Right lobe of liver (tissue), 6 donors: ENCODE results near the gene APBA1. TPM values are rescaled to one million over a fixed set of nuclear protein-coding genes. Genes with fewer than 3 reads are reported as not detected.

Source experiments
- ATAC-seq, 4 donors: fragments of 200-7000 bp; cut with Tn5 transposase; one replicate each; pipeline ENCODE4 v1.9.1; 2020; ENCODE audit warnings: mild to moderate bottlenecking in 4 of 4, moderate library complexity in 4 of 4
- DNase-seq, 3 donors: peaks; one replicate each; pipeline ENCODE4 v3.0.0-alpha.2; 2020
- H3K27ac ChIP-seq, 3 donors: fragments of 200-600 bp; one replicate each; pipeline ENCODE4 v1.8.0; 2022
- H3K27me3 ChIP-seq, 2 donors: fragments of 200-600 bp; one replicate each; pipeline ENCODE4 v1.8.0; 2022
- H3K36me3 ChIP-seq, 4 donors: fragments of 200-600 bp; sonication (generic) in 1 of 4; one replicate each; pipeline versions ENCODE4 v1.5.1 to v1.8.0; 2017 to 2022; ENCODE audit warnings: control low read depth in 1 of 4
- H3K4me1 ChIP-seq, 4 donors: fragments of 200-600 bp; sonication (generic) in 1 of 4; one replicate each; pipeline versions ENCODE4 v1.5.1 to v1.8.0; 2017 to 2022; ENCODE audit warnings: control low read depth in 1 of 4
- H3K4me3 ChIP-seq, 3 donors: fragments of 200-600 bp; one replicate each; pipeline ENCODE4 v1.8.0; 2022
- H3K9me3 ChIP-seq, 4 donors: fragments of 200-600 bp; sonication (generic) in 1 of 4; one replicate each; pipeline versions ENCODE4 v1.5.1 to v1.8.0; 2017 to 2022; ENCODE audit warnings: control low read depth in 1 of 4
- POLR2A ChIP-seq: fragments of 450-650 bp; IDR thresholded peaks from one replicate; pipeline ENCODE4 v1.6.1; 2017; ENCODE audit warnings: antibody characterized with exemption, mild to moderate bottlenecking
- WGBS: methylation state at CpG from one replicate; pipeline ENCODE4 v1.1.6; 2018; ENCODE audit warnings: low coverage, low lambda C conversion rate; ENCODE audit not compliant: insufficient coverage; ENCODE audit errors: missing lambda C conversion rate; 5-methylcytosine and 5-hydroxymethylcytosine counted together
- intact Hi-C, 2 donors: fragments of 100-400 bp; cut with DNase I; formaldehyde crosslinking; loops; one replicate each; pipeline versions ENCODE4 v1.11.2 to v1.14.1; 2022
- total RNA-seq, 6 experiments: library from RNA; depleted of rRNA in 2 of 6; stranded (reverse); fragments of >200 nt in 2 of 6; fragmentation: NEBNext Ultra II Directional in 3 of 6; extraction: Animal tissue kit (Norgen Biotek cat#: 25700) in 3 of 6; gene quantifications; one replicate each; pipeline versions ENCODE4 v1.1.0 to v1.2.4, GENCODE V29; 2016 to 2023
- TF ChIP-seq, protein P1 (sequence below), 4 donors: fragments of 200-600 bp in 3 of 4; fragments of 450-650 bp in 1 of 4; IDR thresholded peaks; one replicate each; pipeline versions ENCODE4 v1.5.1 to v1.8.0; 2016 to 2022; ENCODE audit warnings: antibody characterized with exemption in 4 of 4, mild to moderate bottlenecking in 2 of 4
- donor health status: DM: no; HTN: yes; CAD: no.
- donor health status: DM: no; HTN: no; CAD: no.
- donor health status: DM: no; HTN: no; CAD: no.
- donor health status: DM: no; HTN: yes; CAD: no.
- donor health status: DM: no; HTN: yes; CAD: no.

APBA1 gene
- total RNA-seq, 6 experiments from 2014 or later, result 6.6 to 25.5 (median 16.7) TPM

DNA sequence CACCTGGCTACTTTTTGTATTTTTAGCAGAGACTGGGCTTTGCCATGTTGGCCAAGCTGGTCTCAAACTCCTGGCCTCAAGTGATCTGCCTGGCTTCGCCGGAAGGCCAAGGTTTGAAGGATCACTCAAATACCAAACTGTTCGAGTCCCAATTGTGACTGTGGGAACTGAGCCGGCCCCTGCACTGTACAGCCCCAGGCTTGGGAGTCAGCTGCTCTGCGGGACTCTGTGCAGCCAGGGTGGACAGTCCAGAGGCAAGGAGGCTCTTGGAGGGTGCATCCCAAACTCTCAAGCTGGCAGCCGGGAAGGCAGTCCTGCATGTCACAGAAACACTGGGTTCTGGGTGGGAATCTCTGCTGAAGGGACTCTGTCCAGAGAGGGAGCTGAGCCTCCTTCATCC, 238.2 kb downstream of the APBA1 start:
- intact Hi-C loops, result no loop called here
- no peaks in the 10 kb centered on the region for H3K27me3 ChIP-seq
- no peak overlapping the region for H3K27ac ChIP-seq
- DNase-seq (no peak), ATAC-seq (no peak)
- H3K4me3 ChIP-seq, result no peak overlapping the region
- no peaks in the 10 kb centered on the region for H3K36me3 ChIP-seq
- 13% methylated on average over 1 of the region's 6 CpGs for WGBS
- no peaks in the 10 kb centered on the region for H3K9me3 ChIP-seq
- no peak for TF ChIP-seq POLR2A
- TF ChIP-seq, protein P1, sequence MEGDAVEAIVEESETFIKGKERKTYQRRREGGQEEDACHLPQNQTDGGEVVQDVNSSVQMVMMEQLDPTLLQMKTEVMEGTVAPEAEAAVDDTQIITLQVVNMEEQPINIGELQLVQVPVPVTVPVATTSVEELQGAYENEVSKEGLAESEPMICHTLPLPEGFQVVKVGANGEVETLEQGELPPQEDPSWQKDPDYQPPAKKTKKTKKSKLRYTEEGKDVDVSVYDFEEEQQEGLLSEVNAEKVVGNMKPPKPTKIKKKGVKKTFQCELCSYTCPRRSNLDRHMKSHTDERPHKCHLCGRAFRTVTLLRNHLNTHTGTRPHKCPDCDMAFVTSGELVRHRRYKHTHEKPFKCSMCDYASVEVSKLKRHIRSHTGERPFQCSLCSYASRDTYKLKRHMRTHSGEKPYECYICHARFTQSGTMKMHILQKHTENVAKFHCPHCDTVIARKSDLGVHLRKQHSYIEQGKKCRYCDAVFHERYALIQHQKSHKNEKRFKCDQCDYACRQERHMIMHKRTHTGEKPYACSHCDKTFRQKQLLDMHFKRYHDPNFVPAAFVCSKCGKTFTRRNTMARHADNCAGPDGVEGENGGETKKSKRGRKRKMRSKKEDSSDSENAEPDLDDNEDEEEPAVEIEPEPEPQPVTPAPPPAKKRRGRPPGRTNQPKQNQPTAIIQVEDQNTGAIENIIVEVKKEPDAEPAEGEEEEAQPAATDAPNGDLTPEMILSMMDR (IDR thresholded peaks at IDR 0.05), result no peak
- H3K4me1 ChIP-seq, result no peaks in the 10 kb centered on the region

DNA sequence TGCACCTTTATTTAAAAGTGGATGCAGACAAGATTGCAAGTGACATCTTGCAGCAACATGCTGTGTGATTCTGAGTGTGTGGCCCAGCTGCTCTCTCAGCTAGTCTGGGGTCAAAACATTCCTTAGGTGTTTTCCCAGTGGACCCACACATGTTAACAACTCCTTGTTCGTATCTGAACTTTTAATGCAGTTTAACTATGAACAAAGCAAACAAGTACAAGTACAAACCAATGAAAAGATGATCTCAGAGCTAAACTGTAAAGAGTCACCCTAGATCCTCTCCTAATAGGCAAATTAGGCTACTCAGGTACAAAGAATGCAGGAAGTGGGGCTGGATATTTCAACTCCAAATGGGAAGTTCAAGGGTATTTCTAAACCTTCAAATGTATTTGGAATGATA, 238.8 kb downstream of the APBA1 start:
- intact Hi-C loops, result no loop called here
- H3K27ac ChIP-seq, result no peak overlapping the region
- H3K4me3 ChIP-seq, result no peak overlapping the region
- no peaks in the 10 kb centered on the region for H3K9me3 ChIP-seq
- DNase-seq (no peak), ATAC-seq (peak in 1 of 4 donors; percentile 62)
- no peaks in the 10 kb centered on the region for H3K4me1 ChIP-seq
- no peaks in the 10 kb centered on the region for H3K36me3 ChIP-seq
- no peaks in the 10 kb centered on the region for H3K27me3 ChIP-seq
- 42% methylated on average over 1 of the region's 1 CpG for WGBS
- no peak for TF ChIP-seq POLR2A
- TF ChIP-seq, protein P1 (IDR thresholded peaks at IDR 0.05), result no peak

DNA sequence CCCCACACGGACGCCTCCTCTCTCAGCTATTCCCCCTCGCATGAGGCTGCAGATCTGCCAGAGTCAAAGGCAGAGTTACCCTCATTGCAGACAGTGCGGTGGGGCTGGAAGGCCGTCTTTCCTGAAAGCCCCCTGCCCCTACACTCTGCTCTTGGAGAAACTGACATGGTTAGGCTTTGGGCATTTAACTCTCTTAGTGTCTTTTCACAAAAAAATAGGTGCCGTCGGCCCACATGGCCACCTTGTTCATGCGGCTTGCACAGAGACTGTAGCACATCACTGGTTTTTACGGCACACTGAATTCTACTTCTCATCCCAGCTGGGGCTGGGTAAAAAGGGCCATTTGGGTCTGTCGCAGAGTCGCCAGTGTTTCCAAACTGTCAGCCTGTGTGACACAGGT, 239.5 kb downstream of the APBA1 start:
- H3K27ac ChIP-seq, result no peak overlapping the region
- no peaks in the 10 kb centered on the region for H3K4me1 ChIP-seq
- DNase-seq (no peak), ATAC-seq (no peak)
- no peak for TF ChIP-seq POLR2A
- TF ChIP-seq, protein P1 (IDR thresholded peaks at IDR 0.05), result no peak
- no peaks in the 10 kb centered on the region for H3K9me3 ChIP-seq
- intact Hi-C loops, result no loop called here
- WGBS, result 94% methylated on average over 6 of the region's 11 CpGs
- no peak overlapping the region for H3K4me3 ChIP-seq
- no peaks in the 10 kb centered on the region for H3K36me3 ChIP-seq
- no peaks in the 10 kb centered on the region for H3K27me3 ChIP-seq

DNA sequence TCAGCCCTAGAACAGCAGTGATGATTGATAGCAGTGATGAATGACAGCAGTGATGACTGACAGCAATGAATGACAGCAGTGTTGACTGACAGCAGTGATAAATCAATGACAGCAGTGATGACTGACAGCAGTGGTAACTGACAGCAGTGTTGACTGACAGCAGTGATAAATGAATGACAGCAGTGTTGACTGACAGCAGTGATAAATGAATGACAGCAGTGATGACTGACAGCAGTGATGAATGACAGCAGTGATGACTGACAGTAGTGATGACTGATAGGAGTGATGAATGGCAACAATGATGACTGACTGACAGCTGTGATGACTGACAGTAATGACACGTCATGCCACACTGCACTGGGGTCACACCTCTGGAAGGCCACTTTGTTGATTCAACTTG, 240.4 kb downstream of the APBA1 start:
- 83% methylated on average over 1 of the region's 1 CpG for WGBS
- no peak for DNase-seq
- no peak for ATAC-seq
- Histone ChIP-seq H3K4me3 (no peak overlapping the region), H3K4me1 (no peaks in the 10 kb centered on the region), H3K27me3 (no peaks in the 10 kb centered on the region), H3K36me3 (no peaks in the 10 kb centered on the region), H3K9me3 (no peaks in the 10 kb centered on the region), H3K27ac (no peak overlapping the region)
- TF ChIP-seq, protein P1 (IDR thresholded peaks at IDR 0.05), result no peak
- no peak for TF ChIP-seq POLR2A
- intact Hi-C loops, result no loop called here

DNA sequence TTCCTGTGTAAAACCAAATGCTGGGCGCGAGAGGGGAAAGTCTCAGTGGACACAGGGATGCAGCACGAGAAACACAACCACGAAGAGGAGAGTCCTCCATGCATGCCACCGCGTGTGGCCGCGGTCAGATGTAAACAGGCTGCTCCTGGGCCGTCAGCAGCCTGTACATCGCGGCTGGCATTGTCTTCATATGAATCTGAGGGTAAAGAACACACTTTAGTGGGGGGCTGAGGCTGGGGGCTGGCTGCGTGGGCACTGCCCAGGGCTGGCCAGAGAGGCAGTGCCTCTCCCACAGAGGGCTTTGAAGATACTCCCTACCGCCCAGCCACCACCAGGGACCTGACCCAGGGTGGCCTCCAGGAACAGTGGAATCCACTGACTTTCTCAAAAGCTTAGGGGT, 241.0 kb downstream of the APBA1 start:
- Histone ChIP-seq H3K36me3 (no peaks in the 10 kb centered on the region), H3K27ac (no peak overlapping the region), H3K27me3 (no peaks in the 10 kb centered on the region), H3K4me1 (no peaks in the 10 kb centered on the region), H3K9me3 (no peaks in the 10 kb centered on the region), H3K4me3 (no peak overlapping the region)
- no peak for ATAC-seq
- DNase-seq, result peak in 1 of 3 donors; percentile 25
- 86% methylated on average over 7 of the region's 13 CpGs for WGBS
- intact Hi-C loops, result no loop called here
- TF ChIP-seq, protein P1 (IDR thresholded peaks at IDR 0.05), result no peak
- TF ChIP-seq POLR2A, result no peak
